ENCODE results near the gene PTPRM. TPM values are rescaled to one million over a fixed set of nuclear protein-coding genes. Genes with fewer than 3 reads are reported as not detected.

PTPRM gene
- total RNA-seq, 1 experiment from 2014 or later: 6.2 TPM

DNA sequence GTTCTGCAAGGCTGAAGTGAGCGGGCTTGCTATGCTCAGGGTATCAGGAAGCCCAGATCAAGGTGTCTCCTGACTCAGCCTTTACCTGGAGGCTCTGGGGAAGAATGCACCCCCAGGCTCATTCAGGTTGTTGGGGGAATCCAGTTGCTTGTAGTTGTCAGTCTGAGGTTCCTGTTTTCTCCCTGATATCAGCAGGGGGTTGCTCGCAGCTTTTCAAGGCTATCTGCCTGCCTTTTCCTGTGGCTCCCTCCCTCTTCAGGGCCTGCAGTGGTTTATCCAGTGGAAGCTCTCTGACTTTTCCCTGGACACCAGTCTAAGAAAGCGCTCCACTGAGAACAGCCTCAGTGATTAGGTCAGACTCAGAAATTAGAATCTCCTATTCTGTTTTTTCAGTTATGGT is 116.6 kb downstream of the PTPRM start:
- Histone ChIP-seq H3K4me1 (ENCODE audit: insufficient read depth, low read length) (peaks cover 4% of the 10 kb centered on the region; the same call in 1 of the 2 replicates), H3K4me2 (ENCODE audit: insufficient read depth, insufficient read length, low read length) (no peak overlapping the region), H2BK12ac (ENCODE audit: insufficient read length, low read depth, low read length) (no peak overlapping the region), H2AFZ (ENCODE audit: low read length) (no peak overlapping the region), H2AK5ac (ENCODE audit: insufficient read length, low read length) (no peak overlapping the region), H3K9me3 (ENCODE audit: control insufficient read depth, low read depth, low read length) (no peaks in the 10 kb centered on the region), H3K27ac (ENCODE audit: insufficient read length, low read depth, low read length) (no peak overlapping the region), H4K91ac (ENCODE audit: insufficient read length, low read depth, low read length) (no peak overlapping the region), H3K4ac (ENCODE audit: low read depth, low read length) (no peak overlapping the region), H3K79me1 (ENCODE audit: insufficient read depth, low read depth, low read length, poor library complexity, severe bottlenecking) (no peaks in the 10 kb centered on the region), H4K5ac (ENCODE audit: insufficient read length, low read depth, low read length) (no peak overlapping the region), H2BK120ac (ENCODE audit: low read depth, low read length, poor library complexity, severe bottlenecking) (no peak overlapping the region), H4K8ac (replicated peaks; ENCODE audit: insufficient read length, low read depth, low read length) (no peak overlapping the region), H4K20me1 (ENCODE audit: control insufficient read depth, insufficient read depth, insufficient read length) (no peaks in the 10 kb centered on the region), H3K27me3 (ENCODE audit: insufficient read depth, low read length) (no peaks in the 10 kb centered on the region), H2BK20ac (ENCODE audit: low read depth, low read length, poor library complexity, severe bottlenecking) (no peak overlapping the region), H3K56ac (ENCODE audit: insufficient read length, low read depth, low read length) (no peak overlapping the region), H3T11ph (ENCODE audit: low read length) (no peak overlapping the region), H3K23me2 (ENCODE audit: insufficient read length, low read depth, low read length, poor library complexity, severe bottlenecking) (no peaks in the 10 kb centered on the region), H3K18ac (ENCODE audit: insufficient read length, low read depth, low read length) (no peak overlapping the region), H2BK15ac (ENCODE audit: low read depth, low read length) (no peak overlapping the region), H3K9ac (ENCODE audit: extremely low read depth, insufficient read length, low read length) (no peak overlapping the region), H3K79me2 (ENCODE audit: insufficient read depth, low read length) (no peaks in the 10 kb centered on the region), H3K14ac (ENCODE audit: insufficient read depth, low read length) (no peak overlapping the region), H2BK5ac (ENCODE audit: insufficient read length, low read length) (no peak overlapping the region), H3K23ac (ENCODE audit: insufficient read length, low read depth, low read length) (no peak overlapping the region)
- peak; percentile 69 for DNase-seq
- Mint-ChIP-seq H3K27ac (no peak overlapping the region), H3K4me3 (no peak overlapping the region), H3K4me1 (peaks cover 9 to 12% of the 10 kb centered on the region in 2 experiments; a peak in 3 of 4 replicates), H3K27me3 (ENCODE audit: low read depth) (peaks cover under 1% of the 10 kb centered on the region; the same call in 1 of the 2 replicates), H3K9me3 (no peaks in the 10 kb centered on the region), H3K36me3 (ENCODE audit: insufficient read depth in 1 of 3, low read depth in 3 of 3) (no peaks in the 10 kb centered on the region)
- TF ChIP-seq CTCF (conservative IDR thresholded peaks at IDR 0.05): no peak
- WGBS (ENCODE audit: extremely low coverage, insufficient read length, low lambda C conversion rate): no CpG with 5 or more reads among the region's 3 CpGs
